Measurements from ENCODE around the gene SPCS2. TPM values are rescaled to one million over a fixed set of nuclear protein-coding genes. Genes with fewer than 3 reads are reported as not detected.
"Not testable (repeated sequence)": the region's sequence is repeated elsewhere in the genome, so short reads cannot be mapped to it uniquely, and the experiment has no call there.

The SPCS2 gene
- total RNA-seq, 4 donors from 2014 or later, result 6.4 to 59.9 (median 21.0) TPM

DNA sequence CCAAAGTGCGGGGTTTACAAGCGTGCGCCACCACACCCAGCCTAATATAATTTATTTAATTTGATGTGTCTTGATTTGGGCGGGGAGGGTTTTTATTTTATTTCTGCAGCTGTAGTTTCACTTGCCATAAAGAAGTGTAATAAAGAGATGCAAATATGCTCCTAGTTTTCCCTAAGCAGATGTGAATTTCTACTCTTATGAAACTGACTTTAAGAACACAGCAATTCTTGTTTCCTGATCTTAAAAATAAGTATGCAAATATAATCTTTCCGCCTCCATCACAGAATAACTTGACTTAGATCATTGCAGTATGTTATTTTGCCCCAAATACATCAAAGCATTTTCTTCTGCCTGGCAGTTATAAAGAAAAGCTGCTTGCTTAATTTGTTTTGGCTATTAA is 4.4 kb downstream of the SPCS2 start:
- Histone ChIP-seq H3K9me3 (no peaks in the 10 kb centered on the region), H3K27ac (peak overlapping the region in 2 of 4 donors; percentile 13 to 50), H3K4me3 (no peak overlapping the region), H3K36me3 (no peaks in the 10 kb centered on the region), H3K4me1 (peaks cover 16 to 59% (median 26%) of the 10 kb centered on the region in 4 donors), H3K27me3 (no peaks in the 10 kb centered on the region)
- intact Hi-C loops (cut with DNase I; ENCODE audit: low total_unique reads) (no loop called here), in situ Hi-C loops (cut with MboI; ENCODE audit: low pct_ligation_motif_present in 1 of 4, low pct_unique_long_range_greater_than_20kb in 1 of 4, low sequenced_read_pairs in 3 of 4) (no loop called here)
- TF ChIP-seq EP300 (IDR thresholded peaks at IDR 0.05; ENCODE audit: low read depth) (no peak), POLR2A (IDR thresholded peaks at IDR 0.05) (no peak), POLR2AphosphoS5 (IDR thresholded peaks at IDR 0.05) (no peak)
- TF ChIP-seq, protein P1, sequence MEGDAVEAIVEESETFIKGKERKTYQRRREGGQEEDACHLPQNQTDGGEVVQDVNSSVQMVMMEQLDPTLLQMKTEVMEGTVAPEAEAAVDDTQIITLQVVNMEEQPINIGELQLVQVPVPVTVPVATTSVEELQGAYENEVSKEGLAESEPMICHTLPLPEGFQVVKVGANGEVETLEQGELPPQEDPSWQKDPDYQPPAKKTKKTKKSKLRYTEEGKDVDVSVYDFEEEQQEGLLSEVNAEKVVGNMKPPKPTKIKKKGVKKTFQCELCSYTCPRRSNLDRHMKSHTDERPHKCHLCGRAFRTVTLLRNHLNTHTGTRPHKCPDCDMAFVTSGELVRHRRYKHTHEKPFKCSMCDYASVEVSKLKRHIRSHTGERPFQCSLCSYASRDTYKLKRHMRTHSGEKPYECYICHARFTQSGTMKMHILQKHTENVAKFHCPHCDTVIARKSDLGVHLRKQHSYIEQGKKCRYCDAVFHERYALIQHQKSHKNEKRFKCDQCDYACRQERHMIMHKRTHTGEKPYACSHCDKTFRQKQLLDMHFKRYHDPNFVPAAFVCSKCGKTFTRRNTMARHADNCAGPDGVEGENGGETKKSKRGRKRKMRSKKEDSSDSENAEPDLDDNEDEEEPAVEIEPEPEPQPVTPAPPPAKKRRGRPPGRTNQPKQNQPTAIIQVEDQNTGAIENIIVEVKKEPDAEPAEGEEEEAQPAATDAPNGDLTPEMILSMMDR (IDR thresholded peaks at IDR 0.05), result no peak
- DNase-seq, result no peak
- 63 to 75% methylated on average over 5 of the region's 5 CpGs for WGBS, 2 donors (ENCODE audit: low coverage in 1 of 2)

DNA sequence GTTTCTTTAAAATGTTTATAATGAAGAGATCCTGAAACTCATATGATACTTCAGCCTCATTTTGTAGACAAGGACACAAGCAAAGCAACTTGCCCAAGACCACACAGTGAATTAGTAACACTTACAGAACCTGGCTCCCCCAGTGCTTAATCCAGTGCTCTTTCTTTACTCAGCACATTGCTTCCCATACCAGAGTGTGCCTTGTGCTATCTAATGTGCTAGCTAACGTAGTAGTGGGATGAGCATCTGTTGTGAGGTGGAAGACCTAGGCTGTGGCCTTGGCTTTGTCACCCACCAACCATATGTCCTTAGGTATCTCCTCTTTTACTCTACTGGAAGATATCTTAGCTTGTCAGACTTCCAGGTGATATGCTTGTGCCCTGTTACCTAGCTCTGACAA is 5.1 kb downstream of the SPCS2 start:
- intact Hi-C loops (cut with DNase I; ENCODE audit: low total_unique reads) (no loop called here), in situ Hi-C loops (cut with MboI; ENCODE audit: low pct_ligation_motif_present in 1 of 4, low pct_unique_long_range_greater_than_20kb in 1 of 4, low sequenced_read_pairs in 3 of 4) (no loop called here)
- H3K27ac ChIP-seq, result peak overlapping the region in 1 of 4 donors; percentile 40
- no peaks in the 10 kb centered on the region for H3K36me3 ChIP-seq
- no peak overlapping the region for H3K4me3 ChIP-seq
- no peak for DNase-seq
- WGBS, 2 donors (ENCODE audit: low coverage in 1 of 2), result 70 to 81% methylated on average over 1 of the region's 1 CpG
- H3K4me1 ChIP-seq, result peaks cover 16 to 59% (median 26%) of the 10 kb centered on the region in 4 donors
- TF ChIP-seq POLR2A (IDR thresholded peaks at IDR 0.05), result no peak
- TF ChIP-seq, protein P1 (IDR thresholded peaks at IDR 0.05), result no peak
- TF ChIP-seq POLR2AphosphoS5 (IDR thresholded peaks at IDR 0.05), result no peak
- TF ChIP-seq EP300 (IDR thresholded peaks at IDR 0.05; ENCODE audit: low read depth), result no peak
- H3K27me3 ChIP-seq, result no peaks in the 10 kb centered on the region
- H3K9me3 ChIP-seq, result no peaks in the 10 kb centered on the region

DNA sequence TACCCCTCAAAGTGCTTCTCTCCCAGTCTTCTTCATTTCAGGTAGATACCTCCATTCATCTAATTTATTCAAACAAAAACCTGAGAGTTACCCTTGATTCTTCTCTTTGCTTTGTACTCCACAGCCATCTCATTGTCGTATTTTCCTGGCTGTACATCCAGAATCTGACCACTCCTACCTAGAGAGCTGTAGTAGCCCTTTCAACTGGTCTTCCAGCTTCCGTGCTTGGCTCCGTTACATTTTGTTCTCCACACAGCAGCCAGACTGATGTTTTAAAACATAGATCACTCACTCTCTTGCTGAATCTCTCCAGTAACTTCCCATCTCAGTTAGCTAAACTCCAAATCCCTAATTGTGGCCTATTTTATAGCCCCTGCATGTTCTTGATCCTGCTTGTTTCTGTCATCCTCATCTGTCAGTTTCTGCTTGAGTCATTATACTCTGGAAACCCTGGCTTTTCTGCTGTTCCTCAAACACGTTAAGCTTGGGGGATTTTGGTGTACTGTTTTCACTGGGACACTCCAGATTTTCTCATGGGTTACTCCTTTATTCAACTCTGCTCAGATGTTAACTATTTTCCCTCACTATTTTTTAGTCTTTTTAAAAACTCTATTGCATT is 7.4 kb downstream of the SPCS2 start:
- 56 to 64% methylated on average over 4 of the region's 4 CpGs for WGBS, 2 donors (ENCODE audit: low coverage in 1 of 2)
- no peak overlapping the region for H3K27ac ChIP-seq
- intact Hi-C loops (cut with DNase I; ENCODE audit: low total_unique reads), result no loop called here
- H3K4me3 ChIP-seq, result no peak overlapping the region
- H3K27me3 ChIP-seq, result no peaks in the 10 kb centered on the region
- no peaks in the 10 kb centered on the region for H3K9me3 ChIP-seq
- peaks cover 7 to 49% (median 12%) of the 10 kb centered on the region in 4 donors for H3K4me1 ChIP-seq
- no peak for DNase-seq
- H3K36me3 ChIP-seq, result no peaks in the 10 kb centered on the region
- TF ChIP-seq POLR2A (IDR thresholded peaks at IDR 0.05), result no peak
- TF ChIP-seq, protein P1 (IDR thresholded peaks at IDR 0.05), result no peak
- TF ChIP-seq EP300 (IDR thresholded peaks at IDR 0.05; ENCODE audit: low read depth), result no peak
- TF ChIP-seq POLR2AphosphoS5 (IDR thresholded peaks at IDR 0.05), result no peak
- in situ Hi-C loops (cut with MboI; ENCODE audit: low pct_ligation_motif_present in 1 of 4, low pct_unique_long_range_greater_than_20kb in 1 of 4, low sequenced_read_pairs in 3 of 4), result no loop called here

DNA sequence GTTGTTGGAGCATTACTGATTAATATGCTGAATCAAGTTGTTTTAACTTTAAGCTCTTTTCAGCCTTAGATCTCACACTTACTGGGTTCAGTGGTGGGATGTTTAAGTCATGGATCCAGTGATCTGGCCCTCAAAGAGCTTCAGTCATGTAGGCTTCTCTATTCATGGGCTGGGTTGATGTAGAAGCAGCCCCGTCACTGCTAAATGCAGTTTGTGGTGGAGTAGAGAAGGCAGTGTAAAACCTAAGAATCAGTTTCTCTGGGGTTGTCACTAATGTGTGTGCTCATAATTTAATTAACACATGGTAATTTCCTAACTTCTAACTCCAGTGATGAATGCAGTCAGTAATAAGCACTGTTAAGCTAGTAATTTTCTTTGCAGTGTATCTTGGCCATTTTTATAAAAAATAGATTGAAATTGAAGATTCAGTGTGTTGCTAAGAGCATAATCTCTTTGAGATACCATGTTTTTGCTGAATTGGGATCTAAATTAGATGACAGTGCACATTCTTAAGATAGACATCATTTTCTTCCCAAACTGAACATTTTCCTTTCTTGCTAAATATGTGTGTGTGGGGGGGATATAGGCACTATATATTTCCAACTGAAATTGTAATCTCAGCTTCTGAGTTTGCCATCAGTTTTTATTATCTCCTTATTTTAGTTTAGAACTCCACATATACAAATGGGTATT is 9.0 kb downstream of the SPCS2 start:
- H3K27ac ChIP-seq, result no peak overlapping the region
- WGBS, 2 donors (ENCODE audit: low coverage in 1 of 2), result 81% methylated on average over 1 of the region's 1 CpG; no CpG with 5 or more reads in 1 of the 2 donors
- no peaks in the 10 kb centered on the region for H3K9me3 ChIP-seq
- DNase-seq, result no peak
- no peak for TF ChIP-seq POLR2A (IDR thresholded peaks at IDR 0.05)
- no peak for TF ChIP-seq EP300 (IDR thresholded peaks at IDR 0.05; ENCODE audit: low read depth)
- no peak for TF ChIP-seq POLR2AphosphoS5 (IDR thresholded peaks at IDR 0.05)
- TF ChIP-seq, protein P1 (IDR thresholded peaks at IDR 0.05), result no peak
- no peaks in the 10 kb centered on the region for H3K27me3 ChIP-seq
- intact Hi-C loops (cut with DNase I; ENCODE audit: low total_unique reads), result no loop called here
- in situ Hi-C loops (cut with MboI; ENCODE audit: low pct_ligation_motif_present in 1 of 4, low pct_unique_long_range_greater_than_20kb in 1 of 4, low sequenced_read_pairs in 3 of 4), result no loop called here
- H3K4me1 ChIP-seq, result peaks cover 7 to 39% (median 10%) of the 10 kb centered on the region in 4 donors
- H3K4me3 ChIP-seq, result no peak overlapping the region
- no peaks in the 10 kb centered on the region for H3K36me3 ChIP-seq

DNA sequence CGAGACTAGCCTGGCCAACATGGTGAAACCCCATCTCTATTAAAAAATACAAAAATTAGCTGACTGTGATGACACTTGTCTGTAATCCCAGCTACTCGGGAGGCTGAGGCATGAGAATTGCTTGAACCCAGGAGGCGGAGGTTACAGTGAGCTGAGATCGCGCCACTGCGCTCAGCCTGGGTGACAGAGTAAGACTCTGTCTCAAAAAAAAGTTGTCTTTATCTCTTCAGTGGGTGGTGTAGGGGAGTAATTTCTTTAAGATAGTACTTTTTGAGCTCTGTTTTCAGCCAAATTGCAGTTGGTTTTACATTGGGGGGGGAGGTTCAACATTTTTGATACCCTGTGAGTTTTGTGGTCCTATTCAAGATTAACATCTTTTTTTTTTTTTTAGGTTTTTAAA is 11.1 kb downstream of the SPCS2 start:
- H3K9me3 ChIP-seq; H3K27ac ChIP-seq; in situ Hi-C loops (cut with MboI; ENCODE audit: low pct_ligation_motif_present in 1 of 4, low pct_unique_long_range_greater_than_20kb in 1 of 4, low sequenced_read_pairs in 3 of 4); DNase-seq; H3K27me3 ChIP-seq; H3K4me3 ChIP-seq; H3K36me3 ChIP-seq; intact Hi-C loops (cut with DNase I; ENCODE audit: low total_unique reads): not testable (repeated sequence)
- peaks cover 3 to 28% (median 6%) of the 10 kb centered on the region in 4 donors for H3K4me1 ChIP-seq
- WGBS, 2 donors (ENCODE audit: low coverage in 1 of 2), result 89 to 95% methylated on average over 6 of the region's 6 CpGs

All from transverse colon (tissue), 4 donors.